Activated gamma-delta T cell treated with anti-CD3 and anti-CD28 coated beads, Interleukin-2, amount 50 U/mL, for 16 hours (primary cell): ENCODE measurements around the gene OR13C5.
"Not testable (repeated sequence)": the region's sequence is repeated elsewhere in the genome, so short reads cannot be mapped to it uniquely, and the experiment has no call there.

Source experiments
- DNase-seq: peaks from one replicate; pipeline ENCODE4 v3.0.0-alpha.2; 2020; ENCODE audit warnings: low read depth

Gene OR13C5, protein sequence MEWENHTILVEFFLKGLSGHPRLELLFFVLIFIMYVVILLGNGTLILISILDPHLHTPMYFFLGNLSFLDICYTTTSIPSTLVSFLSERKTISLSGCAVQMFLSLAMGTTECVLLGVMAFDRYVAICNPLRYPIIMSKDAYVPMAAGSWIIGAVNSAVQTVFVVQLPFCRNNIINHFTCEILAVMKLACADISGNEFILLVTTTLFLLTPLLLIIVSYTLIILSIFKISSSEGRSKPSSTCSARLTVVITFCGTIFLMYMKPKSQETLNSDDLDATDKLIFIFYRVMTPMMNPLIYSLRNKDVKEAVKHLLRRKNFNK

DNA sequence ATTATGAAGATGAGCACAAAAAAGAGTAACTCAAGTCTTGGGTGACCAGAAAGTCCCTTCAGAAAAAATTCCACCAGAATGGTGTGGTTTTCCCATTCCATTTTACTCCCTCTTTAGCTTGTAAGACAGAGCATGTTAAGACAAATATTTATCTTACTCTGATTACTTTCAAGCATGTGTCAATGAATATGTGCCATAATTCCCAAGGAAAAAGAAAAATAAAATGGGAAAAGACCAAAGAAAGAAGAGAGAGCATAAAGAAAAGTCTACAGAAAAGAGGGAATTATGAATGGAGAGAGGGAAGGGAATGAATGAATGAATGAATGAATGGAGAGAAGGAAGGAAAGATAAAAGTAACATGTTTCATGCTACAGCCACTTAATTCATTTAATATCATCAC is at the start of gene OR13C5:
Gene OR13C5 (minus strand): TSS at position 101 of the 400 bp plus-strand sequence. CDS start 0 bp downstream, at position 101.
- DNase-seq: not testable (repeated sequence)

DNA sequence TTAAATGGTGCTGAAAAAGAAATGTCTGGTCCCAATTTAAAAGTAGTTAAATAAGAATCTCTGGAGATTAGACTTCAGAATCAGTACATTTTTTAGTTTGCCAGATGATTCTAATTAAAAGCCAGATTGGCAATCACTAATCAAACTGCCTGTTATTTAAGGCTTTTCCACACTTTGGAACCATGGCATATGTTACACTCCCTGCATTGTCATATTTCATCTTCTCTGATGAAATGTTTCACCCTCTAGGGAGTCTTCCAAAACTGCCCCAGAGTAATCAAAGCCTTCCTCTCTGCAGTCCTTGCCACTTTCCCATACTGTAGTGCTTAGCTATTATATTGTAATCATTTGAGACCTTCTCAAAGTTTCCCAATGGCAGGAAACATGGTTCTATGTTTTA is 36.2 kb upstream of the OR13C5 start:
- DNase-seq: no peak

GRCh38 chr9:104633976-104634520 is 34.8 kb upstream of the OR13C5 start:
- no peak for DNase-seq

- DNase-seq: not testable (repeated sequence)
These were observed 26.8 kb upstream of the OR13C5 start for GRCh38 chr9:104625964-104626363.

DNA sequence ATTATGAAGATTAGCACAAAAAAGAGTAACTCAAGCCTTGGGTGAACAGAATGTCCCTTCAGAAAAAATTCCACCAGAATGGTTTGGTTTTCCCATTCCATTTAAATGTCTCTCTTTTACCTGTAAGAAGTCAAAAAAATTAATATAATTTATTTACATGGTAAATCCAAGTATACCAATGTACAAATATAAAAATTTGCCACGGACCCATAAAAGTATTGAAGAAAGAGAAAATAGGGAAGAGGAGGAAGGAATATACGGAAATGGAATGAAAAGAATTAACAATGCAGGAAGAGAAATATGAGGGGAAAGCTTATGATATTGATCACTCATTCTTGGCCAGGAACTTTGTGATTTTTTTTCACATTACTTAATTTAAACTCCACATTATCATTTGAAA is 18.9 kb upstream of the OR13C5 start, which contains the start of gene OR13C9:
Gene OR13C9 (minus strand): TSS at position 101 of the 400 bp plus-strand sequence. CDS start 0 bp downstream, at position 101.
- DNase-seq: no peak

DNA sequence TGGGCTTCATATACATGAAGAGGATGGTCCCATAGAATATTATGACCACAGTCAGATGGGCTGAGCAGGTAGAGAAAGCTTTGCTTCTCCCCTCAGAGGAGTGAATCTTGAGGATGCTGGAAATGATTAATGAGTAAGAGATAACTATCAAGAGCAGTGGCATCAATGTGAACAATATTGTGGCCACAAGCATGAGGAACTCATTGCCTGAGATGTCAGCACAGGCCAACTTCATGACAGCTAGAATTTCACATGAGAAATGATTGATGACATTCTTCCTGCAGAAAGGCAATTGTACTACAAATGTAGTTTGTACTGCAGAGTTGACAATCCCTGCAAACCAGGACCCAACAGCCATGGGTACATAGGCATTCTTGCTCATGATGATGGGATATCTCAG is 18.2 kb upstream of the OR13C5 start:
- DNase-seq: no peak

GRCh38 chr9:104611213-104611612 is 12.0 kb upstream of the OR13C5 start:
- no peak for DNase-seq

GRCh38 chr9:104608336-104608735 is 9.1 kb upstream of the OR13C5 start:
- DNase-seq: no peak

- no peak for DNase-seq
These were observed 6.9 kb upstream of the OR13C5 start for GRCh38 chr9:104606152-104606551.

DNA sequence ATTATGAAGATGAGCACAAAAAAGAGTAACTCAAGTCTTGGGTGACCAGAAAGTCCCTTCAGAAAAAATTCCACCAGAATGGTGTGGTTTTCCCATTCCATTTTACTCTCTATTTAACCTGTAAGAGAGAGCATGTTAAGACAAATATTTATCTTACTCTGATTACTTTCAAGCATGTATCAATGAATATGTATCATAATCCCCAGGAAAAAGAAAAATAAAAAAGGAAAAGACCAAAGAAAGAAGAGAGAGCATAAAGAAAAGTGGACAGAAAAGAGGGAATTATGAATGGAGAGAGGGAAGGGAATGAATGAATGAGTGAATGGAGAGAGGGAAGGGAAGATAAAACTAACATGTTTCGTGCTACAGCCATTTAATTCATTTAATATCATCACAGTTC is 6.3 kb upstream of the OR13C5 start, which contains the start of gene OR13C2:
Gene OR13C2 (minus strand): TSS at position 101 of the 400 bp plus-strand sequence. CDS start 0 bp downstream, at position 101.
- DNase-seq: not testable (repeated sequence)

GRCh38 chr9:104604801-104605200 is 5.6 kb upstream of the OR13C5 start:
- no peak for DNase-seq

- not testable (repeated sequence) for DNase-seq
These were observed 464 bp downstream of the OR13C5 start for GRCh38 chr9:104598749-104599148.

DNA sequence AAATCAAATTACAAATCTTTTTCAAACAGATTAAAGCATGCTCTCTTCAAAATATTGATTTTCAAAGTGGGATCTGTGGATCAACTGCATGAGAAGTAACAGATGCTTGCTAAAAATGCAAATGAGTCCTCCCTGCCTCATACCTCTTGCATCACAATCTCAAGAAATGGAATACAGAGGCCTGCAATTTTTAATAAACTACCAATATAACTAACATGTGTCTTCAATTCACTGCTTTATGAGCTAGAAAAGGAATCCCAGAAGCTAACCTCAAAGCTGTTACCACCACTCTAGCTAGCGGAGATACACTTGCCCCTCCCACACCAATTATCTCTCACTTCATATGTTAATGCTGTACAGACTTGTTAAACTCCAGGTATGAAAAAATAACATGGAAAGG is 9.6 kb downstream of the OR13C5 start:
- DNase-seq: no peak

- DNase-seq: no peak
These were observed 12.6 kb downstream of the OR13C5 start for GRCh38 chr9:104586496-104587180.

DNA sequence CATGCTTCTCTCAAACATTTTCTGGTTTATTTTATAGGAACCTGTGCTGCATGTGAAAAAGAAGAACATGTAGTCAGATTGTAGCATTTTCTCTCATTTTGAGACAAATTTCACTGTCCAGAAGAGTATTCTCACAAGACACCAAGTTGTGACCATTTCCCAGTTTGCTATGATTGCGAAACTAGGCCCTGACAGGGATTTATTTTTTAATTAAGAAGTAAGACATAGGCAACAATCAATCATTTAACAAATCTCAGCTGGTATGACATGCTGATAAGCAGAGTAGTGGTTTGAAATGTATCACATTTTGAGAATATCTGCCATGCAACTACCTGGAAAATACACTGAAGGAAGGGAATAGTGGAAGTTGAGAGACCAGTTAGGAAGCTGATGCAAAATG is 18.7 kb downstream of the OR13C5 start:
- DNase-seq: no peak

DNA sequence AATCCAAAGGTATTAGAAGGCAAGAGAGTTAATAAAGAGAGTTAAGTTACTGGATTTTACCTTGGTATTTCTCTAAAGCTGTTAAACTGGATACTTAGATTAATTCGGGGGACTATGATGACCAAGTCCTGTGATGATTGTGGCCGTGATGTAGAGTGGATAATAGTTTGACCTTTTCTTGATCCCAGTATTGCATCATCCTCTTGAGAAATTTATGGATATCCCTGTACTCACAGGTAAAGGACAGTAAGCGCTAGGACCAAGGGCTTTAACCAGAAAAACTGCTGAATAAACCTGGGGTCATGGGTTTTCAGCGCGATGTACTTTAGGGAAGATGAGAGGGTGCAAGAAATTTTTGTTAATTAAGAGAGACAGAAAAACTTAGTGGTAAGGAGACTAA is 21.9 kb downstream of the OR13C5 start:
- DNase-seq: no peak

DNA sequence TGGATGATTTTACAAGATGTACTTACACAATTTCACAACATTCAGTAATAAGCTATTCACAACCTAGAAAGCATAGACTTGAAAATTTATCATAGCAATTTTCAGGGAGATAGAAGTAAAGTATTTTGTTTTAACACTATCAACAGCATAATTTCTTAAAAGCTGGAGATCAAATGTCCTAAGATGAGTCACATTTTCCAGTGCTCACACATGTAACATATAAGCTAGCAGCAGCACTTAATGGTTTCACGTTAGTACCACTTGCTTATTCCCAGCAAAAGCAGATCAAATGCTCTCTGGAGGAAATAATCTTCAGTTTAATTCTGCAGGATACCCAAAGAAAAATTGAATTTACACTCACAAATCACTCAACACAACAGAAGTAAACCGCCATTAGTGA is 23.8 kb downstream of the OR13C5 start:
- no peak for DNase-seq

DNA sequence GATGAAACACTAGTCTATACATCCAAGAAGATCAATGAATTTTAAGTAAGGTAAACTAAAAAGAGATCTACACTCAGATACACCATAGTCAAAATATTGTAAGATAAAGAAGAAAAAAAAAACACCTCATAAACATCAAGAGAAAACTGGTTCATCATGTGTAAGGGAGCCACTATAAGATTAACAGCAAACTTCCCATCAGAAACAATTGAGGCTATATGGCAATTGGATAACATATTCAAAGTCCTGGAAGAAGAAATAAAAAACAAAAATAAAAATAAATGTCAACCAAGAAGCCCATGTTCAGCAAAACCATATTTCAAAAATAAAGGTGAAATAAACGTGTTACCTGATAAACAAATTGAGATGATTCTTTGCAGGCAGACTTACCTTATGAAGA is 26.6 kb downstream of the OR13C5 start:
- no peak for DNase-seq

GRCh38 chr9:104568868-104569267 is 30.3 kb downstream of the OR13C5 start, which contains the start of gene OR13C8:
OR13C8 (plus strand) TSS chr9:104569168; CDS start chr9:104569168, 0 bp downstream.
- DNase-seq: no peak

DNA sequence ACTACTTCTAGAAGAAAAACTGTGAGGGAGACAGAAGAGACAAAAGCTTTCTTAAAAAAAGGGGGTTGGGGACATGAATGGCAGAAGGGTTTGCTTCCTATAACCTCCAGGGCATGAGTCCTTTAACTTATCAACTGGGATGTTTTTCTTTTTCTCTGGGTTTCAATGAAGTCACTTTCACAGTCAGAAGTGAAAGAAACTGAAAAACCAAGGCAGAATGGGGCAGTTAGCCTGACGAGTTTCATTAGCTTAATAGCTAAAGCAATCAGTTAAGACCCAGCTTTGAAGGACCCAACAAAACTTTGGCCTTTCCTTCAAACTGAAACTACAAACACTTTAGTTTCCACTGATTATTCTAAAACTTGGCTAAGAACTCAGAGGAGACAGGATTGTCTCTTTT is 34.9 kb downstream of the OR13C5 start:
- DNase-seq: no peak

- no peak for DNase-seq
These were observed 42.2 kb downstream of the OR13C5 start for GRCh38 chr9:104556830-104557634.

- DNase-seq: no peak
These were observed 43.7 kb downstream of the OR13C5 start for GRCh38 chr9:104555521-104555920.
